ENCODE measurements around the gene SOX13.
"Not testable (repeated sequence)": the region's sequence is repeated elsewhere in the genome, so short reads cannot be mapped to it uniquely, and the experiment has no call there.

The SOX13 gene

DNA sequence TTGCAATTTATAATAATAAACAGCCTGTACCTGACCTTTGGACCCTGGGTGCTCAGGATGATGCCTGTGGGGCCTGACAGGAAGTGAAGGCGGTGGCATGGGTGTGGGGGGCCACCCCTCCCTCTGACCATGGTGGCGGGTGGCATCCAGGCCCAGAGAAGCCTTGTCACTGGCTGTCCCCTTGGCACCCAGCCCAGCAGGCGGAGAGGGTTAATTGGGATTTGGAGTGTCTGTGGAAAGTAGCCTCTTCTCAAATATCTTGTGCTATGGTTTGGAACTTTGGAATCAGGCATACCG lies 20.5 kb downstream of the SOX13 start:
- TF ChIP-seq, protein P1, sequence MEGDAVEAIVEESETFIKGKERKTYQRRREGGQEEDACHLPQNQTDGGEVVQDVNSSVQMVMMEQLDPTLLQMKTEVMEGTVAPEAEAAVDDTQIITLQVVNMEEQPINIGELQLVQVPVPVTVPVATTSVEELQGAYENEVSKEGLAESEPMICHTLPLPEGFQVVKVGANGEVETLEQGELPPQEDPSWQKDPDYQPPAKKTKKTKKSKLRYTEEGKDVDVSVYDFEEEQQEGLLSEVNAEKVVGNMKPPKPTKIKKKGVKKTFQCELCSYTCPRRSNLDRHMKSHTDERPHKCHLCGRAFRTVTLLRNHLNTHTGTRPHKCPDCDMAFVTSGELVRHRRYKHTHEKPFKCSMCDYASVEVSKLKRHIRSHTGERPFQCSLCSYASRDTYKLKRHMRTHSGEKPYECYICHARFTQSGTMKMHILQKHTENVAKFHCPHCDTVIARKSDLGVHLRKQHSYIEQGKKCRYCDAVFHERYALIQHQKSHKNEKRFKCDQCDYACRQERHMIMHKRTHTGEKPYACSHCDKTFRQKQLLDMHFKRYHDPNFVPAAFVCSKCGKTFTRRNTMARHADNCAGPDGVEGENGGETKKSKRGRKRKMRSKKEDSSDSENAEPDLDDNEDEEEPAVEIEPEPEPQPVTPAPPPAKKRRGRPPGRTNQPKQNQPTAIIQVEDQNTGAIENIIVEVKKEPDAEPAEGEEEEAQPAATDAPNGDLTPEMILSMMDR (IDR thresholded peaks at IDR 0.05; ENCODE audit: extremely low read depth, missing control alignments): no peak
- no peak for DNase-seq (ENCODE audit: low spot score)

DNA sequence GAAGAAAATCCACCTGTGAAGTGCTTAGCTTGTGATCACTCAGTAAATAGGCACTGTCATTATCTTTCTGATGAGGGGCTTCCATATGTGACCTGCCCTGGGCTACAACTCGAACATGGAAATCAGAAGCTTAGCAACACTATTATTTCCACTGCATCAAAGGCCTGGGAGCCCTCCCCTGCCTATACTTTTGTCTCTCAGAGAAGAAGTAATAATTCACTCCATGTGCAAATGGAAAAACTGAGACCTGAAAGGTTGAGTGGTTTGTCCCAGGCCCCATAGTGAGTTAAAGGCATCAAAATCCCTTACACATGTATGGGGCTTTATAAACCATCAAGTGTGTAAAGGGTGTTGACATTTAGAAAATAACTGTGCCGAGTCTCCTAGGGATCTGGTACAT lies 20.9 kb downstream of the SOX13 start:
- DNase-seq (ENCODE audit: low spot score): no peak

DNA sequence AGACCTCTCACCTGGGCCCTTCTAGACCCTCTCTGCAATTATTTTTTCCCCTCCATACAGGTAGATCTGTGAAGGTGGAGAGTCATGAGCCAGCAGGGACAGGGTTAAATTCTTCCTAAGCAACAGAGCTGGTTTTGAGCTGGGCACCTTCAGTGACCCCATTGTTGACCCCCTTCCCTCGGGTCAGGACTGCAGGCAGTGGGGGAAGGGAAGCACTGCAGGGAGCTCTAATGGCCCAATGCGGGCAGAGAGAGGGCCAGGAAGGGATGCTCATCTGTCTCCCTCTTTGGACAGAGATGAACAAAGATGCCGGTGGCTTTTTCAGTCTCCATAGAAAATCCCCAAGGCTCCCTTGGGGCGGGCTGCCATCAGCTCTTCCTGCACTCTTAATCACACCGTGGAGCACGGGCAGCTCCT lies 21.4 kb downstream of the SOX13 start:
- DNase-seq (ENCODE audit: low spot score): no peak
- TF ChIP-seq, protein P1 (IDR thresholded peaks at IDR 0.05; ENCODE audit: extremely low read depth, missing control alignments): no peak

More for the DNA sequence above, 20.9 kb downstream of the SOX13 start:
- TF ChIP-seq, protein P1 (IDR thresholded peaks at IDR 0.05; ENCODE audit: extremely low read depth, missing control alignments): no peak

DNA sequence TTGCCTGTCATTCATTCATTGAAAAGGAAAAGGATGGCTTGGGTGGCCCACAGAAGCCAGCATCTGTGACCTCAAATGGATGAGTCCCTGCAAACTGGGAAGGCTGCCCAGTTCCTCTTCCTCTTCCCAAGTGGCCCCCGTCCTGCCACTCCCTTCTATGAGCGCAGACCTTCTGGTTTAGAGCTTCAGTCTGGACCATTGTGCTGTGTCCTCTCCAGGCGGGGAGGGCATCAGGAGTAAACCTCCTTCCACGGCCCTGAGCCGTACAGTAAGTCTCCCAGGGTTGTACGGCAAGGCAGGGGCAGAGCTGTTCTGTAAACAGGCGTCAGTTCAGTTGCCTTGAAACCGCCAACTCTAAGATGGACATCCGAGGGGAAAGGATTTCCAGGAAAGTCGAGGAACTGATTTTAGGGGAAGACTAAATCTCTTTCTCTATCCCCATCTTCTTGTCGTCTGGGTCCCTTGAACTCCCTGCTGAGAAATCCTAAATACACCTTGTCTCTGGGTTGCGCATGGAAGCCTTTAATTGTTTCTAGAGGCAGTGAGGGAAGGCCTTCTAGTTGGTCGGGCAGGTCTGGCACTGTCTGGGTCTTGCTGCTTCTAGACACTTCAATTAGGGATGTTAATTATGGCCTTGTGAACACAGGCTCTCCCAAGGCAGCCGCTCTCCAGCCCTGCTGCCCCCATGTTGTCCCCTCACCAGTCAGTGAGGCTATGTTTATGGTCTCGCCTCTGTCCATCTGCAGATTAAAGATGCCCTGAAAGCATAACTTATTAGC lies 22.1 kb downstream of the SOX13 start:
- DNase-seq (ENCODE audit: low spot score): no peak

DNA sequence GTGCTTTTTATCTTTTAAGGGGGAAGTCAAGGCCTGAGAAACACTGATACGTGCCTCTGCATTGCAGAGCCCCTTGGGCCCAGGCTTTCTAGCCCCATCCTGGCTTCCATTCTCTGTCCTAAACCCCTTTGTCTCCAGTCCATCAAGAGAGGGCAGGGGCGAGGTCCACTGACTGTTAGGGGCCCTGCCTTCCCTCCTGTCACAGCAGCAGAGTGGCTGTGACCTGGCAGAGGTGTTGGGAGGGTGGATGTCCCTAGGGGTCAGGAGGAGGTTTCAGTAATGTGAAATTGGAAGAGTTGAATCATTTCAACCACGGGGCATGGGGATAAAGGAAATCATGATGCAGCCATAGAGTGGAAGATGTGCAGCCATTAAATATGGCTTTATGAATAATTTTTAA lies 24.0 kb downstream of the SOX13 start:
- no peak for DNase-seq (ENCODE audit: low spot score)
- TF ChIP-seq, protein P1 (IDR thresholded peaks at IDR 0.05; ENCODE audit: extremely low read depth, missing control alignments): no peak

More for the DNA sequence above, 22.1 kb downstream of the SOX13 start:
- TF ChIP-seq, protein P1 (IDR thresholded peaks at IDR 0.05; ENCODE audit: extremely low read depth, missing control alignments): no peak

DNA sequence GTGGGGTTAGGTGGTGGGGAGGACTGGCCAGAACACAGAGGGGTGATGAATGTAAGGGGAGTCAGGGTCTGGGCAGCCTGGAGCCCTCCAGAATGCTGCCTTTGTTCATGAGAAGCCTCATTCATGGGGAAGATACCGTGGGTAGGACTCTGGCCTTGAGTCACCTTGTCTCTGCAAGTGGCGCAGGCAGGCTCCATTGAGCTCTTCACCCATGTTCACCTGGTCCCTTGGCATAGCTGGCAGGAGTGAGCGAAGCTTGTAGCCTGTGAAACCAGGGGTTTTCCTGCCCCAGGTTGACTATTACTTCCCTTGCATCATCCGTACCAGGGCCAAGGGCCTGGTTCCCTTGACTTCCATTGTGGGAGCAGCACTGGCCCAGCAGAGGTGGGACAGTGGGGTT lies 25.8 kb downstream of the SOX13 start:
- TF ChIP-seq, protein P1 (IDR thresholded peaks at IDR 0.05; ENCODE audit: extremely low read depth, missing control alignments): no peak
- no peak for DNase-seq (ENCODE audit: low spot score)

DNA sequence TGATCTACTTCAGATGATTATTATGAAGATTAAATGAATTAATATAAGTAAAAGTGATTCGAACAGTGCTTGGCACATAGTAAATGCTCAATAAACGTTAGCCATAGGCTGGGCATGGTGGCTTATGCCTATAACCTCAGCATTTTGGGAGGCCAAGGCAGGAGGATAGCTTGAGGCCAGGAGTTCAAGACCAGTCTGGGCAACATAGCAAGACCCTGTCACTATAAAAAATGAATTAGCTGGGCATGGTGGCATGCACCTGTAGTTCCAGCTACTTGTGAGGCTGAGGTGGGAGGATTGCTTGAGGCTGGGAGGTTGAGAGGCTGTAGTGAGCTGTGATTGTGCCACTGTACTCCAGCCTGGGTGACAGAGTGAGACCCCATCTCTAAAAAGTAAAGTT lies 26.8 kb downstream of the SOX13 start:
- DNase-seq (ENCODE audit: low spot score): not testable (repeated sequence)

DNA sequence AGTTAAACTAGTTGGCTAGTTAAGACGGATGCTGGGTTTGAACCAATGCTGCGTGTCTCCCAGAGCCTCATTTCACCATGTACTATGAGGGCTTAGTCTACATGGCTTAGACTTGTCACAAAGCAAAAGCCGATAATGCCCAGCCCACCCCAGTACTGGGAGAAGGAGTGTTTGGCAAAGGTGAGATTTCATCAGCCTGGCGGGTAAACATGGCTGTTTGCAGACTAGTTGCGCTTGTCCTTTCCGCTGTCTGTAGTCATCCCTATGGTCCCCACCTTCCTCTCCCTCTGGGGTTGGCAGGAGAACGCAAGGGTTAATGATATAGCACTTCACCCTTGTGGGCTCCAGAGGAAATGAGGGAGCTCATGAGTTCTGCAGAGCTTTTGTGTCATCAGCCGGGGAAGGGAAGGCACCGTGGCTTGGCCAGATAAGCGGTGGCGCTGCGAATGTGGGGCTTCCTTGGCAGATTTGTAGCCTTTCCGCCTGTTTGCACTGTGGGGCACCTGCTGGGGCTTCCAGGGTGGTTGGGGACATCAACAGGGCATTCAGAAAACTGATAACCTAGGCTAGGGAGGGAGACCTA lies 29.2 kb downstream of the SOX13 start:
- TF ChIP-seq, protein P1 (IDR thresholded peaks at IDR 0.05; ENCODE audit: extremely low read depth, missing control alignments): no peak
- no peak for DNase-seq (ENCODE audit: low spot score)

Data from GM20000 (cell line).